Esophagus muscularis mucosa (tissue), 4 donors: ENCODE results near the gene ATOX1. TPM values are rescaled to one million over a fixed set of nuclear protein-coding genes. Genes with fewer than 3 reads are reported as not detected.

Experiments
- DNase-seq: peaks from one replicate; pipeline ENCODE4 v3.0.0-alpha.2; 2017; ENCODE audit errors: extremely low spot score
- H3K27ac ChIP-seq, 4 donors: fragments of 200-600 bp; sonication (generic); replicated peaks in 1 of 4; 1 replicate in 3 of 4; 2 replicates in 1 of 4; pipeline ENCODE4 v1.5.1; 2016 to 2019; ENCODE audit warnings: mild to moderate bottlenecking in 1 of 4
- H3K27me3 ChIP-seq, 4 donors: fragments of 200-600 bp; sonication (generic); one replicate each; pipeline versions ENCODE4 v1.5.1 to v1.6.0; 2016 to 2019
- H3K36me3 ChIP-seq, 4 donors: fragments of 200-600 bp; sonication (generic); one replicate each; pipeline ENCODE4 v1.5.1; 2016 to 2019
- H3K4me1 ChIP-seq, 4 donors: fragments of 200-600 bp; sonication (generic); one replicate each; pipeline ENCODE4 v1.5.1; 2016 to 2019
- H3K4me3 ChIP-seq, 4 donors: fragments of 200-600 bp; sonication (generic); 1 replicate in 2 of 4; 2 replicates in 2 of 4; pipeline ENCODE4 v1.5.1; 2016 to 2019; ENCODE audit warnings: mild to moderate bottlenecking in 4 of 4, moderate library complexity in 1 of 4
- H3K9me3 ChIP-seq, 4 donors: fragments of 200-600 bp; sonication (generic); 1 replicate in 3 of 4; 2 replicates in 1 of 4; pipeline ENCODE4 v1.5.1; 2016 to 2019
- CTCF ChIP-seq, 3 experiments: fragments of 200-600 bp in 2 of 3; fragments of 450-650 bp in 1 of 3; sonication (generic) in 2 of 3; IDR thresholded peaks; one replicate each; pipeline ENCODE4 v1.5.1; 2017 to 2019; ENCODE audit warnings: antibody characterized with exemption in 3 of 3, mild to moderate bottlenecking in 2 of 3, moderate library complexity in 1 of 3
- EP300 ChIP-seq: sonication (generic); formaldehyde crosslinking; IDR thresholded peaks from one replicate; pipeline ENCODE4 v1.6.1; 2017; ENCODE audit warnings: antibody characterized with exemption
- POLR2A ChIP-seq: fragments of 450-650 bp; IDR thresholded peaks from one replicate; pipeline ENCODE4 v1.6.1; 2017; ENCODE audit warnings: antibody characterized with exemption, moderate library complexity, mild to moderate bottlenecking, low read depth
- POLR2AphosphoS5 ChIP-seq, 2 donors: sonication (generic); formaldehyde crosslinking; IDR thresholded peaks; one replicate each; pipeline ENCODE4 v1.6.1; 2017; ENCODE audit warnings: antibody characterized with exemption in 2 of 2
- WGBS: methylation state at CpG from one replicate; pipeline ENCODE4 v1.1.5; 2018; 5-methylcytosine and 5-hydroxymethylcytosine counted together
- intact Hi-C: fragments of 100-400 bp; cut with DNase I; formaldehyde crosslinking; loops from one replicate; pipeline ENCODE4 v1.15.1; 2023
- total RNA-seq, 4 donors: library from RNA; depleted of rRNA; stranded (reverse); fragments of >200 nt; gene quantifications; one replicate each; pipeline versions ENCODE4 v1.1.0 to v1.2.1, GENCODE V29; 2016

Gene ATOX1
- total RNA-seq, 4 donors from 2014 or later = 101 to 144 (median 114) TPM

DNA sequence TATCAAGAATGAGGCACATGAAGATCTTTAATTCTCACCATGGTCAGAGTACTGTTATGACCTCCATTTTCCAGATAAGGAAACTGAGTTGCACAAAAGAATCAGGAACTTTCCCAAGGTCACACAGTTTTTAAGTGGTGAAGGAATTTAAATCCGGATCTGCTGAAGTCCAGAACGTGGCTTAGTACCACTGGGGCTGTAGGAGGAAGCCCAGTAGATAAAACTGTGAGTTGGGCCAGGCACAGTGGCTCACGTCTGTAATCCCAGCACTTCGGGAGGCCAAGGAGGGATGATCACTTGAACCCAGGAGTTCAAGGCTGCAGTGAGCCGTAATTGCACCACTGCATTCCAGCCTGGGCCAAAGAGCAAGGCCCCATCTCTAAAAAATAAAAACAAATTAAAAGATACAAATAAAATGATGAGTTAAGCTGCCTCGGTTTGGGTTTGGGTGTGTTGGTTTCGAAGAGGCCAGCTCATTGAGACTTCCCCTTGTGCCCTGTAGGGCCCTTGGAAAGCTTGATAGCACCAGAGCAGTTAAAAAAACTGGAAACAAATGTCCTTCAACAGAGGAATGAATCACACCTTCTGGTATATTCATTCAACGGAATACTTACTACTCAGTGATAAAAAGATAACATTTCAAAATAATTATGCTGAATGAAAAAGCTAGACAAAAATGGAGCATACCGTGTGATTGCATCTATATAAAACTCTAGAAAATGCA lies 20.1 kb downstream of the ATOX1 start:
- Histone ChIP-seq H3K4me3 (no peak overlapping the region), H3K36me3 (peaks cover 0 to 23% (median 12%) of the 10 kb centered on the region in 4 donors), H3K27ac (no peak overlapping the region), H3K9me3 (no peaks in the 10 kb centered on the region), H3K27me3 (no peaks in the 10 kb centered on the region), H3K4me1 (peaks cover 20 to 42% (median 37%) of the 10 kb centered on the region in 4 donors)
- WGBS = 75% methylated on average over 9 of the region's 9 CpGs
- TF ChIP-seq POLR2AphosphoS5 (IDR thresholded peaks at IDR 0.05) (no peak), POLR2A (no peak), CTCF (IDR thresholded peaks at IDR 0.05) (no peak), EP300 (no peak)
- intact Hi-C loops = loop anchor here (5.0 kb wide), 1 partner anchor 41 kb away; no protein-coding TSS in a partner anchor
- DNase-seq = no peak

- WGBS = 97% methylated on average over 3 of the region's 3 CpGs
- no peak for TF ChIP-seq EP300
- no peak for TF ChIP-seq CTCF (IDR thresholded peaks at IDR 0.05)
- no peak for TF ChIP-seq POLR2A
- no peak for TF ChIP-seq POLR2AphosphoS5 (IDR thresholded peaks at IDR 0.05)
- Histone ChIP-seq H3K4me1 (peaks cover 20 to 33% (median 30%) of the 10 kb centered on the region in 4 donors), H3K4me3 (no peak overlapping the region), H3K27ac (no peak overlapping the region), H3K27me3 (no peaks in the 10 kb centered on the region), H3K36me3 (peaks cover 0 to 19% (median 6%) of the 10 kb centered on the region in 4 donors), H3K9me3 (no peaks in the 10 kb centered on the region)
- no peak for DNase-seq
- intact Hi-C loops = loop anchor here (5.0 kb wide), 1 partner anchor 40 kb away; no protein-coding TSS in a partner anchor
Observed at GRCh38 chr5:151737431-151737830, 21.0 kb downstream of the ATOX1 start.

- no peaks in the 10 kb centered on the region for H3K27me3 ChIP-seq
- H3K4me3 ChIP-seq = no peak overlapping the region
- intact Hi-C loops = loop anchor here (5.0 kb wide), 1 partner anchor 38 kb away; no protein-coding TSS in a partner anchor
- no peak overlapping the region for H3K27ac ChIP-seq
- WGBS = 87% methylated on average over 1 of the region's 1 CpG
- peaks cover 0 to 11% (median 3%) of the 10 kb centered on the region in 4 donors for H3K36me3 ChIP-seq
- no peaks in the 10 kb centered on the region for H3K9me3 ChIP-seq
- peaks cover 14 to 17% (median 15%) of the 10 kb centered on the region in 4 donors for H3K4me1 ChIP-seq
- DNase-seq = no peak
- TF ChIP-seq EP300 (no peak), CTCF (IDR thresholded peaks at IDR 0.05) (no peak), POLR2AphosphoS5 (IDR thresholded peaks at IDR 0.05) (no peak), POLR2A (no peak)
Observed at GRCh38 chr5:151735646-151736045, 22.8 kb downstream of the ATOX1 start.

- peaks cover 0 to 11% (median 3%) of the 10 kb centered on the region in 4 donors for H3K36me3 ChIP-seq
- WGBS = 94% methylated on average over 3 of the region's 3 CpGs
- H3K27ac ChIP-seq = no peak overlapping the region
- no peak for DNase-seq
- H3K4me3 ChIP-seq = no peak overlapping the region
- TF ChIP-seq POLR2AphosphoS5 (IDR thresholded peaks at IDR 0.05) (no peak), CTCF (IDR thresholded peaks at IDR 0.05) (no peak), POLR2A (no peak), EP300 (no peak)
- no peaks in the 10 kb centered on the region for H3K27me3 ChIP-seq
- no peaks in the 10 kb centered on the region for H3K9me3 ChIP-seq
- intact Hi-C loops = no loop called here
- peaks cover 0 to under 1% (median 0%) of the 10 kb centered on the region in 4 donors for H3K4me1 ChIP-seq
Observed at GRCh38 chr5:151734064-151734408, 24.4 kb downstream of the ATOX1 start.
